Epithelial cell of proximal tubule (primary cell): ENCODE results near the gene MYOZ3. TPM values are rescaled to one million over a fixed set of nuclear protein-coding genes. Genes with fewer than 3 reads are reported as not detected.
A peak's percentile ranks its signal among the peaks of the same experiment; 100 is the strongest.

Source experiments
- DNase-seq: peaks from one replicate; pipeline ENCODE4 v3.0.0-alpha.2; 2011; ENCODE audit warnings: low read depth
- H3K4me3 ChIP-seq: 2 replicates; pipeline ENCODE4 v1.5.1; 2011; ENCODE audit warnings: low read depth, mild to moderate bottlenecking, low read length
- CTCF ChIP-seq: conservative IDR thresholded peaks from 2 replicates; pipeline ENCODE4 v1.5.1; 2012; ENCODE audit warnings: low read depth, mild to moderate bottlenecking, low read length
- total RNA-seq: library from RNA; depleted of rRNA; stranded (reverse); fragments of >200 nt; gene quantifications from 2 replicates; pipeline ENCODE4 v1.2.3, GENCODE V29; 2015

The MYOZ3 gene
- total RNA-seq, 1 donor from 2014 or later = 2.2 TPM

GRCh38 chr5:150655221-150655620 is 5.8 kb upstream of the MYOZ3 start:
- no peak for TF ChIP-seq CTCF
- H3K4me3 ChIP-seq = no peak overlapping the region

GRCh38 chr5:150656191-150657132 is 4.6 kb upstream of the MYOZ3 start:
- TF ChIP-seq CTCF = peak; percentile 47
- peak overlapping the region; percentile 60 for H3K4me3 ChIP-seq
- no peak for DNase-seq

More at GRCh38 chr5:150655221-150655620, 5.8 kb upstream of the MYOZ3 start:
- DNase-seq = no peak

- TF ChIP-seq CTCF = no peak
- DNase-seq = no peak
- no peak overlapping the region for H3K4me3 ChIP-seq
Measured at GRCh38 chr5:150658121-150658520, 2.9 kb upstream of the MYOZ3 start.

- no peak for TF ChIP-seq CTCF
- no peak for DNase-seq
- H3K4me3 ChIP-seq = no peak overlapping the region
Measured at GRCh38 chr5:150658699-150659265, 2.3 kb upstream of the MYOZ3 start.

- H3K4me3 ChIP-seq = no peak overlapping the region
- no peak for DNase-seq
- no peak for TF ChIP-seq CTCF
Measured at GRCh38 chr5:150659360-150660107, 1.5 kb upstream of the MYOZ3 start.

- TF ChIP-seq CTCF = no peak
- DNase-seq = no peak
- no peak overlapping the region for H3K4me3 ChIP-seq
Measured at GRCh38 chr5:150660108-150660831, 781 bp upstream of the MYOZ3 start.
